Suppressor macrophage treated with lipopolysaccharide for 4 hours (primary cell): Measurements from ENCODE around the gene PDE7B.
A peak's percentile ranks its signal among the peaks of the same experiment; 100 is the strongest.

ENCODE experiments used
- DNase-seq: peaks from one replicate; pipeline ENCODE4 v3.0.0-alpha.2; 2020

PDE7B gene

DNA sequence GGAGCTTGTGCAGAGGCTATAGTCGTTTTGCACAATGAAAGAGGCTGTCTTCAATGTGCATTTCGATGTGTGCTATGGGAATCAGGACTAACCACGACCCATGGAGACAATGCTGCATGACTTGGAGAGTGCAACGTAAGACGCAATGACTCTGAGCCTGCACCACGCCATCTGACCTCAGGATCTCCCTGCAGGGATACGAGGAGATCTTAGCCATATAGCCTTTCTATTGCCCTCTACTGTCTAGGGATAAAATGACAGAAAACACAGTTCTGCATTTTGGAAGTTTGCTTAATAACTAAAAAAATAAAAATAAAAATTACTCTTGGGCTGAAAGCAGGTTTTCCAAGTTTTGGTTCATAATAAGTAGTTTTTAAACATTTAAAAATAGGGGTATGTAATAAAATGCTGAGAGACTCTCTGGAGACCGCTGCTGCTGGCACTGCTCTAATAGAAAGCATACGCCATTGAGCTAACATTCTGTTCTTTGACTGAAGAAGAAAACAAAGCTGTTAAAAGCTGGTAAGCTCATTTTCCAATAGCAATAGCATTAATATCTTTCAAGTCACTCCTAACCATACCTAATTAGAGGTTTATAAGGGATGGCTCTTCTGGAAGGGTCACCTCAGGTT is 87.2 kb downstream of the PDE7B start:
- peak; percentile 28 for DNase-seq

DNA sequence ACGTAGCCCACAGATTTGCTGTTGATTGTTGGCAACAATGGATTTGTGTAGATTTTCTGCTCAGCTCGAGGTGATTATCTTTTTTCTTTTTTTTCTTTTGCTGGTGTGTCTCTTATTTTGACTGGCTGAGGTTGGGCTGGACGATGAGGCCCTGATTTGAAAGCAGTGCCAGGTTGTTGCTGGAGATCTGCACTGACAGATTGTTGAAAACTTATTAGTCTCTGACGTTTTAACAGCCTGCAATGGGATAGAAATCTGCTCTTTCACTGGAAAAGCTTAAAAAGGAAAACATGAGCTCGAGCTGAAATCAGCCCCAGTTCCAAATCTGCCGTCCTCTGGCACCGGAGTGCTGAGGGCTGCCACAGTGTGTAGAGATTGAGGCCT is 87.7 kb downstream of the PDE7B start:
- DNase-seq: no peak

DNA sequence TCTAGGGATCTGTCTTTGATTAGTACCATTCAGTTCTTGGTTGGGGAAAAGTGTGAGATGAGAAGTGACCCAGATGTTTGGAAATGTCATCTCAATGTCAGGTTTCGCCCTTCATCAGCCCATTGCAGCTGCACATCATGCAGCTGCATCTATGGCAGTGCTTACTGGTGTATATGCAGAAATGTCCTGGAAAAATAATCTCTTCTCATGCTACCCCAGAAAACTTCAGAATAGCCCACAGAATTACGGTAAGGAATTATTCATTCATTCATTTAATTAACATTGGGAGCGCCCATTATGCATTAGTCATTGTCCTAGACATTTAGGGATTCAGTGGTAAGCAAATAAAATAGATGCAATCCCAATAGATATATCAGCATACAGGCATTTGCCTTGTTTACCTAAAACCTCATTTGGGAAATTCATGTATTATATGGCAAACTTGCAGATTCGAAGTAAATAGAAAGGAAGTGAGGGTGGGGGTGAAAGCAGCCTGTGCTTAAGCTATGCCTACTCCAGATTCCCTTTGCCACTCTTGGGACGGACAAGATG is 89.2 kb downstream of the PDE7B start:
- no peak for DNase-seq

DNA sequence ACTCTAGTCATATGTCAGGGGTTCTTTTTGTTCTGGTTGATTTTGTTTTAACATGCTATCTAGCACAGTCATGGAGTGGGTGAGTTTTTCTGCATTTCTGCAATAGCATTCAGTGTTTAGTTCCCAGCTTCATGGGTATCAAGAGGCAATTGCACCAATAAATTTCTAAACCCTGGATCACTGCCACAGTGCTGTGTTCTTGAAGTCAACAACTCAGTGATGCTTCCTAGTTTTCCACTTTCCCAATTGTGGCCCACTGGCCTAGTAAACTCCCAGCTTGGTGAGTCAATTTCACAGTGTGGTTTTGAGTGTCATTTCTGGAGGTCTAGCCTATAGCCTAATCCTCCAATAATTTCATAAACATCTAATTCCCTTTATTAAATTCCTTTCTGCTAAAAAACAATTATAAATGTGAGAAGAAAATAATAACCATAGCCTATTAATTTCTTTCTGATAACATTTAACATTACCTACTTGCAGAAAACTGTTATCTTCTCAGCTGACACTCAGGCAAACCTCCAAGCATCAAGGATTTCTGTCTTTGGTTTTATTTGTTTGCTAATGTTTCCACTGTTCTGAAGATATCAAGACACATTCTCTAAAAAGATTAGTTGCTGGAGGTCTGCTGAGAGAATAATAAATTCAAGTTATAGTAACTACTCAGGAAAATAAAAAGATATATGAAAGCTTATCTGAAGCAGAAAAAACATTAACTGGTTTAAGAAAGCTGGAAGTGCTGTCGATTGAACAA is 89.9 kb downstream of the PDE7B start:
- DNase-seq: no peak

DNA sequence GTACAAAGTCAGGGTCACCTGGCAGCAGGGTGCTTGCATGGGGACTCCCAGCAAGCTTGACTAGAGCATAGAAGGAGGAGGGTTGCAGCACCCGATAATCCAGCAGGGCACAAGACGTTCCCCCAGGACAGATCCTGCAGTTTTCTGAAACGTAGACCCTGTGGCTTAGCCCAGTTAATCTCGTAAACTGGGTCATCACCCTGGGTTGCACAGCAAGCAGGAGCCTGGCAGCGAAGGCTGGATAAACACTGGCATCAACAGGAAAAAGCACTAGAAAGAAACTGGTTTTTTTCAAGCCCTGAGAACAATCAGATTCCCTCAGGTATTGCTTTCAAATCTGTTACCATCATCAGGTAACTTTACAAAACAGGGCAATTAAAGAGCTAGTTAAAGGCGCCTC is 92.6 kb downstream of the PDE7B start:
- DNase-seq: no peak

DNA sequence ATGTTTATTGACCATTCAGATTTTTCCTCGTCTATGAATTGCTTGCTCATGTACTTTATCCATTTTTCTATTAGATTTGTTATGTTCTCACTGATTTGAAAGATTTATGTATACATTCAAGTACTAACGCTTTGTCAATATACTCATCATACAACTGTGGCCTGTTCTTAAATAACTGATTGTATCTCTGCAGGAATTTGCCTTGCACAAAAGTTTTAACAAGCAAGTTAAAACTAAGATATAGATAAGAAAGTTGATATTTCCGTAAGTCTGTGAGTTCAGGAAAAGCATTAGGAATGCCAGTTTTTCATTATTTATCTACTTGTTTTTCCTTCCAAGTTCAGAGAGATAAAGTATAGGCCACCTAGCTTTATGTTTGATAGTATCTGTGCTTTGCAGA is 95.2 kb downstream of the PDE7B start:
- no peak for DNase-seq

DNA sequence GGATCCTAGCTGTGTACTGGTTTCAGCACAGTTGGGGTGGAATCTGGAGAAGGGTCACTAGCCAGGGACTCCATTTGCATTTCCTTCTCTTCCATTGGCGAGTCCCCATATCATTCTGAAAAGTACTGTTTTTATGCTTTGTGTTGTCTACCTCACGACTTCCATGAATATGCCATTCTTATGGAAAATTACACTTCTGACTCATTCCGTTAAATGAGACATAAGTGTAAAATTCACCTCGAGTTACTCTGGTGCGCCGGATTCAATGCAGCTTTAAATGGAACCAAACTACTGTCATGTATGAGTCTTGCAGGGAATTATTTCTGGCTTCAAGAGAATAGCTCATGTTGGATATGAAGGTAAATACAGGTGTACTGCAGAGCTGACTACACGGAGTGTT is 99.2 kb downstream of the PDE7B start:
- DNase-seq: no peak

DNA sequence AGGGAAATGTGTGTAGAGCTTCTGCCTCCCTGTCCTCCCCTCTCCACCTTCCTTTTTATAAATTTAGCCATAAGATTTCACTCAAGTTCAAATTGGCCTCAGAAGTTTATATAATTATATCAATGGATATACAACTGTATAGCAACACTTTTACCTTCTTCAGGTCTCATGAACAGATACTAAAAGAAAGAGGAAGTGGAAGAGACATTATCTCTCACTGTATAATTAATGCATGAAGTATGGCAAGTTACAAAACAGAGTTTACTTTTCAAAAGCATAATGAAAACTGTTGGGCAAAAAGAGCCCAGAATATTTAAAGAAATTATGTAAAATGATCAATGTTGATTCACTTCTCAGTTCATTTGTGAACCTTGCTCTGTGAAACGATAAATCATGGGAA is 99.7 kb downstream of the PDE7B start:
- DNase-seq: no peak

DNA sequence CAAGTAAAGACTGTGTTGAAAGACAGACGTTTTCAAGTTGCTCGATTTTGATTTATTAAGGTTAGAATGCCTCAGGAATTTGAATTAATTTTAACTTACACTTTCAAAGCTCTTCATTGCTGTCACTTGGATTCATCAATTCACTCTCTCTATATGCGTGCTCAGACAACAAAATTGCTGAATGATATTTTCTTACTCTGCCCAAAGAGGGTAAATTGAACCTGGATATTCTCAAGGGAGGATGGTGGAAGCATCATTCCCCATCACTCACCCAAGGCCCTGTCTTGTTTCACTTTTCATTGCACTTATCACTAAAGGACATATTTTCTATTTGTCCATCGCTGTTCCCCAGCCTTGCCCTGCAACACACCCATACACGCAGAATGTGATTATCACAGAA is 102.3 kb downstream of the PDE7B start:
- DNase-seq: no peak

DNA sequence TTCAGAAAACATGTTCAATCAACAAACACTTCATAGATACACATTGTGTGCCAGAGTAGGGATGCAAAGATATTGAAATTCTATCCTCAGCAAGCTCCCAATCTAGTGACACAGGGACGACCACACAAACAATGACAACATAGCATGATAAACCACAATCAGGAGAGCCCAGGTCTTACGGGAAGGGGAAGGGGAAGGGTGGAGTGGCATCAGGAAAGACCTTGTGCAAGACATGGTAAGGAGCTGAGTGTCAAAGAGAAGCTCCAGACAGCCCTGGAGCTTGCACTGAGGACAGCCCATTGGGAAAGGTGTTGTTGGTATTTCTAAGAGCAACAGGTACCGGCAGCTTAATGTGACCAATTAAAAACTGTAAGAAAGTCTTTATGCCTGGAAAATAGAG is 103.6 kb downstream of the PDE7B start:
- no peak for DNase-seq

DNA sequence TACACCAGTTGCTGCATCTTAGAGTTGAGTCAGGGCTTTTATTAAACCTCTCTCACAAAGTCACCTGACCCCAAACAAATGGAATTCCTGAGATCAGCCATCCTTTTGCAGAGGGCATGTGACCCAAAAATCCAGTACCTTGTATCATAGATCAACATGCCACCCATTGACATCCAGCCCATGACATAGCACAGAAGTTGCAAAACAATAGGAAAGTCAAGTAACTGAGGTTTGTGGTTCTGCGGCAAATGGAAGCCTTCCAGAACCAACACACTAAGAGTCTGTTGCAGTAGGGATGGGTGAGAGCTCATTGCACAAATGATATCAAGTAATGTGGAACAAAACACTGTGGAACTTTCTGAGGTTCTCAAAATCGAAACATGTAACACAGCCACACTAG is 111.2 kb downstream of the PDE7B start:
- DNase-seq: no peak

DNA sequence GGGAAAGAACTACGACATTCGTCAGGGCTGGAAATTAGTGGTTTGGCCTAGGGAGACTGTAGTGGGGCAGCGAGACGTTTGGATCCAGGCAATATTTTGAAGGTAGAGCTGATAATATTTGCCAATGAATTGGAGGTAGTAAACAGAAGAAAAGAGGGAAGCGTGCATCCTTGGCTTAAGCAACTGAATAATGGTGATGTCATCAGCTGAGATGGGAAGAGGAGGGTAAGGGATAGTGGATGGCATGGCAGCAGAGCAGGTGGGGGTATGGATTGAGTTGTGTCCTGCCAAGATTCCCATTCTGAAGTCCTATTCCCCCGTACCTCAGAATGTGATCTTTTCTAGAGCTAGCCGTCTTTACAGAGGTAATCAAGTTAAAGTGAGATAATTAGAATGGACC is 119.2 kb downstream of the PDE7B start:
- DNase-seq: no peak

DNA sequence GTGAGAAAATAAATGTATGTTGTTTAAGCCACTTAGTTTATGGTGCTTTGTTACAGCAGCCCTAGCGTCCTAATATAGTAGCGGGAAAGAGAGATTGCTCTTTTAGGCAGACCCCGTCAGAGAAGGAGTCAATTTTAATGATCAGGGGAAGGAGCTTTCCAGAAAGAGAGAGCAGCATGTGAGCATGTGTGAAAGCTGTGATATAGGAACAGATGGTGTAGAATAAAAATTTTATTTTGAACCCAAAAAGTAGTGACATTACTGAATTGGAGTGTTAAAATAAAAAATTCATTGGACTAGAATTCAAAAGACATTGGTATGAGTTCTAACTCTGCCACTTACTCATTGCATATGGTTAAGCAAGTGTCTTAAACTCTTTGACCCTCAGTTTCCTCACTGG is 119.8 kb downstream of the PDE7B start:
- DNase-seq: no peak

DNA sequence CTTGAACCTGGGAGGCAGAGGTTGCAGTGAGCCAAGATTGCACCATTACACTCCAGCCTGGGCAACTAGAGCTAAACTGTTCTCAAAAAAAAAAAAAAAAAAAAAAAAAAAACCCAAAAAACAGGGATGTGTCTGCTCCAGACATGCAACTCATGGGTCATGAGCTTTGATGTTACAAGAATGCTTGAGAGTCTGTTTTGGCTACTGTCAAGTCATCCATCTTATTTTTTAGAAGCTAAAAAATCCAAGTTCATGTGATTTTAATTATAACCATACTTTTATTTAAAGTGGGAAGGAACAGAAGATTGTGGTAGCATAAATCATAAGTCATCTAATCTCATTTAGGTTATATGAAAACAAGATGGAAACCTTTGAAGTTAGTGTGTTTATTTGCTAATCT is 120.6 kb downstream of the PDE7B start:
- no peak for DNase-seq

DNA sequence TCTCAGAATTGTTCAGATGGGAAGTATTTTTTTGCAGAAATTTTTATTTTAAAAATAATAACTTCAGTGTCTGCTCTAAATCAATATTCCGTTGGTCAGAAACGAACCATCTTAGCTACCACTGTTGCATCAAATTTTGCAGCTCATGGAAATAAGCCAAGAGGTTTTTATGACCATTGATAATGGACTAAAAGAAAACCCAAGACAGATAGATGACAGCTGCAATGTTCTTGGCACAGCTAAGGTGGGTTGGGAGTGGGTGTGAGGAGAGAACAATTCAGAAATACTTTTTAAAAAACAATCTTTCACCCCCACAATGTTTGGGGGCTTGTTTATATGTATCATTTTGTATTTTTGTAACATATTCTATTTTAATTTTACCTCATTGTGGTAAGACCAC is 121.1 kb downstream of the PDE7B start:
- no peak for DNase-seq

DNA sequence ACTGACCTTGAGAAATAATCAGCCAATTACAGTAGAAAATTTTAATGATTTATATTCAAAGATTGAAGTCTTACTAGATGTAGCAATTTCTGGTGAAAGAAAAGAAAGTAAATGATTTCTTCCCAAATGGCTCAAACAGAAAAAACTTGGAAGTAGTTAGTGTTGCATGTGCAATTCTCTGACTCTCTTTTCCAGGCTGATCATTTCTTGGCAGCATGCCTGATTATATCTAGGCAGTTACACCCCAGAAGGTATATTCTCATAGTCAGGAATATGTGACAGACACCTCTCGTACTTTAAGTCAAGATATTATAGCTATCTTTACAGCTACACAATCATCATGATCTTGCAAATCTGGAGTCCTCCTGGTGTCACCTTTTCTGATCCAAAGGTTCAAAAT is 122.9 kb downstream of the PDE7B start:
- no peak for DNase-seq

DNA sequence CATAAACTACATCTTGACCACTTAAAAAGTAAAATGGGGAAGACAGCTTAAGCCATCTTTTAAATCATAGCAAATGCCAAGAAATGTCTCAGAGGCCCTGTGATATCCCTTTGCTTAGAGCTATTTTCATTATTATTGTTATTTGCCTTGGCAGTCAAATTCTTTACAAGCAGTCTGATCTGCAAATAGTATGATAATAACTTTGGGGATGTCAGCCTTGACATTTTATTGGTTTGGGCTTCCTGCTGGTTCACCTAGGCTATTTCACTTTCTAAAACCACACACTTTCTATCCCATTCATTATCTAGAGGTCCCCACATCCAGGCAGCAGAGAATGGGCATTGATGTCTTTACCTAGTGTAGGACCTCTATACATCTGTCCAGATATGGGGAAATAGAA is 125.1 kb downstream of the PDE7B start:
- DNase-seq: no peak

DNA sequence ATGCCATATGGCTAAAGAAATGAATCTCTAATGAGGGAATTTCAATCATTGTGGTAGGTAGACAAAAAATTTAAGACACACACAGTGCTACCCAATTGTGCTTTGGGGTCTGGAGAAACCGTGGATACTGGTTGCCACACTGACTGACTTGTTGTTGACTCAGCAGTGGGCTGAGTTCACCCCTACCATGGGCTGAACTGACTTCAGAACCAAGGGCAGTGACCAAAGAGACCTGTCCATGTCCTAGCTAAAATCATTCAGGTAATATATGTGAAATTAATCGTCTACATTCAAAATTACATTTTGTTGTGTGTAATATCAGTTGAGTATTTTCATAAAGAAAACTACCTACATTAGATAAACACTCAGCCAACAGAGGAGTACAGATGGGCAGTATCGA is 131.6 kb downstream of the PDE7B start:
- no peak for DNase-seq

DNA sequence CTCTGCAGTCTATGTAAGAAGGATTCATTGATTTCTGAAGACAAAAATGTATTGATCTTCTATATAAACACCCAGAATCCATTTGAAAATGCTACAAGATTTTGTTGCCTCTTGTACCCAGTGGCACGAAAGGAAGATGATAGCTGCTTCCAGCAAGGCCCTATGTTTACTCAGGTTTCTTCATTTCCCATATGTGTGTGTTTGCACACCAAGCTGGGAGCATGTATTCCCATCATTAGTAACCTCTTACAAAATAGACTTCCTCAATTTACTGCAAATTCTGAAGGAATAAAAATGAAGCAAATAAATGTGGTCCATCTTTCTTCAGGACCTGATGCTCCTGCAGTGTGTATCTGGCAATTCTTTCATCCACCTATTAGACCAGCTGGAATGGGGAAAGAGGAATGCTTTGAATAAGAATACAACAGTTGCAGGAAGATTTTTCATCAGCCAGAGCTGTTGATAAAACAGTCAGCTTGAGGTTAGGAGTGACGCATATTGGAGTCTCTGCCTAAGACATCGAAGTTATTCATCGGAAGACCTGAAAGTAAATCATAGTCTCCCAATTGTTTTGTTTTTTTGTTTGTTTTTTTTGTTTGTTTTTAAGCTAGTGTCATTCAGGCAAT is 132.3 kb downstream of the PDE7B start:
- no peak for DNase-seq

DNA sequence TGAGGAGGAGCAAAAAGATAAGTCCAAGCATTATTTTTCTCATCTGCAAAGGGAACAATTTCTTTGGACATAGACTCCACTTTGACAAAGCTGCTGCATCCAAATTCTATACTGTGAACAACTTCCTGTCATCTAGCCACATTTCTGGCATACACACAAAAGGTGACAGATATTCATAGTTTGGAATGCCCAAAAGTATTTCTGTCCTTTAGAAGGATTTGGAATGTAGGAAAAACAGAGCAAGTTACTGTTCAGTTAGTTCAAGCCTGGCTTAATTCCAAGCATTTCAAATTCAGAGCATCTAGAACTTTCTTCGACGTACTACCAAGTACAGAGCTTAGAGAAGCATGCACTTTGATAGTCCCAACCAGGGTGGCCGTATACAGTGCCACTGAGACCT is 134.0 kb downstream of the PDE7B start:
- DNase-seq: no peak

DNA sequence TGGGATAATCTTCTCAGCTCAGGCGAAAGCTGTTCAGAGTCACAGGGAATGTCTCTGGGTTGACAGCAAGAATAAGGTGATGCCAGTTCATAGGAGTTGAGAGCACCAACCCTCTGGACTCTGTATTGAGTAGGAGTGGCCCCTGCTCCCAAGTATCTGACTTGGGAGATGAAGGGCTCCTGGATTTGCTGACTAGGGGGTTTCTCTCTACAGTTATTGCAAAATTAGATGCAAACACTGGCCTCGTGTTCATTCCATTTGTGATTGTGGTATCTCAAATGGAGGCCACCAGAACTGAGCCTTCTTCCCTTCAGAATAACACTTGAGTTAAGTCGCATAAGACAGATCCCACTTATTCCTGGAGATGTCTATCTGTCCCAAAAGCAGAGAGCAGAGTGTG is 135.7 kb downstream of the PDE7B start:
- no peak for DNase-seq

DNA sequence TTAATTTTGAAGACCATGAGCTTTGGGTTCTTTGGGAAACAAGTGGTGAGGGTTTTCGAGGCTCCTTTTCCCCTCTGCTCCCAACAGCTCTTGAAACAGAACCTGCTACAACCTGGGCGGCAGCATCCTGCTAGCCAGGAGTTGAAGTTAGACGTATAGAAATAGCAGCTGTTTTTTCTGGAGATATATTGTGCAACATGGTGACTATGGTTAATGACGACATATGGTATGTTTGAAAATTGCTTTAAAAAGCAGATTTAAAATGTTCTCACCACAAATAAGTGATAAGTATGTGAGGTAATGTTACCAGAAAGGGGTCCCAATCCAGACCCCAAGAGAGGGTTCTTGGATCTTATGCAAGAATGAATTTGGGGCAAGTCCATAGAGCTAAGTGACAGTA is 138.9 kb downstream of the PDE7B start:
- peak; percentile 37 for DNase-seq

DNA sequence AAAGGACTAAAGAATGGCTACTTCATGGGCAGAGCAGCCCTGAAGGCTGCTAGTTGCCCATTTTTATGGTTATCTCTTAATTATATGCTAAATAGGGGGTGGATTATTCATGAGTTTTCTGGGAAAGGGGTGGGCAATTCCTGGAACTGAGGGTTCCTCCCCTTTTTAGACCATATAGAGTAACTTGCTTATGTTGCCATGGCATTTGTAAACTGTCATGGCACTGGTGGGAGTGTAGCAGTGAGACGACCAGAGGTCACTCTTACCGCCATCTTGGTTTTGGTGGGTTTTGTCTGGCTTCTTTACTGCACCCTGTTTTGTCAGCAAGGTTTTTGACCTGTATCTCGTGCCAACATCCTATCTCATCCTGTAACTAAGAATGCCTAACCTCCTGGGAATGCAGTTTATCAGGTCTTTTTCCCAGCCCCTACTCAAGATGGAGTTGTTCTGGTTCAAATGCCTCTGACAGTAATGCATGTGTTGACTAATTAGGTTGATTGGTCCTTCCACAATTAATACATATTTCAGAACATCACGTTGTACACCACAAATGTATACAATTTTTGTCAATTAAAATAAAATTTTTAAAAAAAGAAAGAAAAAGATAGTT is 139.5 kb downstream of the PDE7B start:
- DNase-seq: no peak

DNA sequence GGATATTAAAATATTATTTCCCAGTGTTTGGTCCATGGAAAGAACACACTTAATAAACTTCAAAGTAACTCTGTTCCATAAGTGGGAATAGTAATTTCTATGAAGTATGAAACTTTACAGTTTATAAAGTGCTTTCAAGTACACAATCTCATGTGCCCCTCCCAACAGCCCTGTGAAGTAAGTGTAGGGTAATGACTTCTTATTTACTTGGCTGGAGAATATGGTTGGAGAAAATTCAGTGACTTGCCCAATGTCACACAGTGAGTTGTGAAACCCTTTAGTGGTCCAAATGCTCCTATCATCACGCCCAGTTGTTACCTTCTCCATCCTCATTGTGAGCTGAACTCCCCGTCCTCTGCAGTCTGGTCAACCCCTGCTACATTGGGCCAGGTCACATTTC is 141.2 kb downstream of the PDE7B start:
- DNase-seq: no peak
